Lung (tissue), 12 donors: Measurements from ENCODE around the gene NEURL1B. TPM values are rescaled to one million over a fixed set of nuclear protein-coding genes. Genes with fewer than 3 reads are reported as not detected.

Source experiments
- ATAC-seq: fragments of 200-7000 bp; cut with Tn5 transposase; one replicate; pipeline ENCODE4 v1.9.1; 2020; ENCODE audit warnings: moderate number of reproducible peaks; ENCODE audit not compliant: insufficient read depth, low FRiP score
- DNase-seq, 3 donors: peaks; one replicate each; pipeline ENCODE4 v3.0.0-alpha.2; 2013 to 2017
- H3K27ac ChIP-seq, 2 donors: one replicate each; pipeline ENCODE4 v1.5.1; 2013; ENCODE audit warnings: mild to moderate bottlenecking in 2 of 2, moderate library complexity in 2 of 2, control low read depth in 1 of 2, inconsistent platforms in 1 of 2, low read depth in 1 of 2, low read length in 1 of 2
- H3K27me3 ChIP-seq, 3 donors: one replicate each; pipeline ENCODE4 v1.5.1; 2013; ENCODE audit warnings: low read length in 2 of 3; ENCODE audit not compliant: control insufficient read depth in 3 of 3, insufficient read depth in 3 of 3
- H3K36me3 ChIP-seq, 4 donors: one replicate each; pipeline ENCODE4 v1.5.1; 2013; ENCODE audit warnings: low read length in 4 of 4, mild to moderate bottlenecking in 1 of 4, moderate library complexity in 1 of 4; ENCODE audit not compliant: control insufficient read depth in 4 of 4, insufficient read depth in 4 of 4
- H3K4me1 ChIP-seq, 5 donors: one replicate each; pipeline ENCODE4 v1.5.1; 2013; ENCODE audit warnings: low read length in 5 of 5, mild to moderate bottlenecking in 2 of 5, moderate library complexity in 1 of 5; ENCODE audit not compliant: control insufficient read depth in 5 of 5, insufficient read depth in 5 of 5
- H3K4me3 ChIP-seq: one replicate; pipeline ENCODE4 v1.5.1; 2013; ENCODE audit warnings: mild to moderate bottlenecking, control low read depth, moderate library complexity
- H3K9ac ChIP-seq, 2 donors: one replicate each; pipeline ENCODE4 v1.5.1; 2013; ENCODE audit warnings: low read length in 2 of 2, control low read depth in 1 of 2; ENCODE audit not compliant: insufficient read depth in 1 of 2
- H3K9me3 ChIP-seq, 4 donors: one replicate each; pipeline ENCODE4 v1.5.1; 2013; ENCODE audit warnings: low read length in 3 of 4, mild to moderate bottlenecking in 1 of 4, moderate library complexity in 1 of 4; ENCODE audit not compliant: control insufficient read depth in 4 of 4, insufficient read depth in 3 of 4
- WGBS, 2 donors: extraction: QIAGEN DNeasy Blood & Tissue Kit; methylation state at CpG; one replicate each; pipeline ENCODE4 v1.1.7; 2013; 5-methylcytosine and 5-hydroxymethylcytosine counted together
- polyA plus RNA-seq, 2 donors: library from polyadenylated mRNA; stranded (reverse); fragments of 200-250 nt; gene quantifications; one replicate each; pipeline ENCODE4 v1.2.1, GENCODE V29; 2013
- total RNA-seq, 2 donors: library from RNA; depleted of rRNA in 1 of 2; stranded (reverse); fragments of >200 nt in 1 of 2; gene quantifications; one replicate each; pipeline ENCODE4 v1.2.1, GENCODE V29; 2014 to 2021
- TF ChIP-seq, protein P1 (sequence below): IDR thresholded peaks from 2 replicates; pipeline ENCODE4 v1.5.1; 2012; ENCODE audit warnings: mild to moderate bottlenecking; ENCODE audit errors: control extremely low read depth, extremely low read depth
- donor health status: control.
- donor health status: control.
- donor health status: Bipolar disorder and iron deficiency.
- donor health status: healthy.
- donor health status: DM: yes; HTN: yes; CAD: no.

NEURL1B gene
- total and polyA plus RNA-seq, 4 donors, result 5.1 to 26.4 (median 11.8) TPM

DNA sequence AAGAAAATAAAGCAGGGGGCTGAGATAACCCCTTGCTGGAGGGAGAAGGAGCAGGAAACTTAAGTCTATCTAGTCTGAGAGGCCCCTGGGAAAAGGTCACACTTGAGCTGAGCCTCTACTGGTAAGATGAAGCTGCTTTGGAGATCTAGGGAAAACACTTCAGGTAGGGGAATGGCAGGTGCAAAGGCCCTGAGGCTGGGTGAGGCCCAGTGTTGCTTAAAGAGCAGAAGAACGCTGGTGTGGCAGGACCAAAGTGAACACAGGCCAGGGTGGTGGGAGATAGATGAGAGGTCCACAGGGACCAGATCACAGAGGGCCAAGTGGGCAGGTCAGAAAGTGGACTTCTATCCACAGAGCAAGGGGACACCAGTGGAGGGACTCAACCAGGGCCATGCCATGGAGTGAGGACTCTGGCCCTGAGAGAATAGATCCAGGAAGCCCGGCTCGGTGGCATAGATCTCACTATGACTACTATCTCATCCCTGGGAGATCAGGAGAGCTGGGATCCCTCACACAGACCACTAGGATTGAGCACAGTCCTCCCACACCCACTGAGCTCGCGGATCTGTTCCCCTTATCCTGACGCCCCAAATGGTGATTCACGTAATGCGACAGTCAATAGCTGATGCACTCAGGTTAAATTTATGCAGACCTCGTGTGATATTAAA is 17.6 kb upstream of the NEURL1B start:
- no peak overlapping the region for H3K4me3 ChIP-seq
- H3K27me3 ChIP-seq, result no peaks in the 10 kb centered on the region
- ATAC-seq, result no peak
- H3K4me1 ChIP-seq, result peaks cover 0 to 7% (median 0%) of the 10 kb centered on the region in 5 donors
- DNase-seq, result no peak
- TF ChIP-seq, protein P1, sequence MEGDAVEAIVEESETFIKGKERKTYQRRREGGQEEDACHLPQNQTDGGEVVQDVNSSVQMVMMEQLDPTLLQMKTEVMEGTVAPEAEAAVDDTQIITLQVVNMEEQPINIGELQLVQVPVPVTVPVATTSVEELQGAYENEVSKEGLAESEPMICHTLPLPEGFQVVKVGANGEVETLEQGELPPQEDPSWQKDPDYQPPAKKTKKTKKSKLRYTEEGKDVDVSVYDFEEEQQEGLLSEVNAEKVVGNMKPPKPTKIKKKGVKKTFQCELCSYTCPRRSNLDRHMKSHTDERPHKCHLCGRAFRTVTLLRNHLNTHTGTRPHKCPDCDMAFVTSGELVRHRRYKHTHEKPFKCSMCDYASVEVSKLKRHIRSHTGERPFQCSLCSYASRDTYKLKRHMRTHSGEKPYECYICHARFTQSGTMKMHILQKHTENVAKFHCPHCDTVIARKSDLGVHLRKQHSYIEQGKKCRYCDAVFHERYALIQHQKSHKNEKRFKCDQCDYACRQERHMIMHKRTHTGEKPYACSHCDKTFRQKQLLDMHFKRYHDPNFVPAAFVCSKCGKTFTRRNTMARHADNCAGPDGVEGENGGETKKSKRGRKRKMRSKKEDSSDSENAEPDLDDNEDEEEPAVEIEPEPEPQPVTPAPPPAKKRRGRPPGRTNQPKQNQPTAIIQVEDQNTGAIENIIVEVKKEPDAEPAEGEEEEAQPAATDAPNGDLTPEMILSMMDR, result no peak
- WGBS, 2 donors, result 94% methylated on average over 9 of the region's 9 CpGs
- H3K27ac ChIP-seq, result no peak overlapping the region
- H3K9me3 ChIP-seq, result no peaks in the 10 kb centered on the region
- H3K36me3 ChIP-seq, result no peaks in the 10 kb centered on the region
- no peak overlapping the region for H3K9ac ChIP-seq

DNA sequence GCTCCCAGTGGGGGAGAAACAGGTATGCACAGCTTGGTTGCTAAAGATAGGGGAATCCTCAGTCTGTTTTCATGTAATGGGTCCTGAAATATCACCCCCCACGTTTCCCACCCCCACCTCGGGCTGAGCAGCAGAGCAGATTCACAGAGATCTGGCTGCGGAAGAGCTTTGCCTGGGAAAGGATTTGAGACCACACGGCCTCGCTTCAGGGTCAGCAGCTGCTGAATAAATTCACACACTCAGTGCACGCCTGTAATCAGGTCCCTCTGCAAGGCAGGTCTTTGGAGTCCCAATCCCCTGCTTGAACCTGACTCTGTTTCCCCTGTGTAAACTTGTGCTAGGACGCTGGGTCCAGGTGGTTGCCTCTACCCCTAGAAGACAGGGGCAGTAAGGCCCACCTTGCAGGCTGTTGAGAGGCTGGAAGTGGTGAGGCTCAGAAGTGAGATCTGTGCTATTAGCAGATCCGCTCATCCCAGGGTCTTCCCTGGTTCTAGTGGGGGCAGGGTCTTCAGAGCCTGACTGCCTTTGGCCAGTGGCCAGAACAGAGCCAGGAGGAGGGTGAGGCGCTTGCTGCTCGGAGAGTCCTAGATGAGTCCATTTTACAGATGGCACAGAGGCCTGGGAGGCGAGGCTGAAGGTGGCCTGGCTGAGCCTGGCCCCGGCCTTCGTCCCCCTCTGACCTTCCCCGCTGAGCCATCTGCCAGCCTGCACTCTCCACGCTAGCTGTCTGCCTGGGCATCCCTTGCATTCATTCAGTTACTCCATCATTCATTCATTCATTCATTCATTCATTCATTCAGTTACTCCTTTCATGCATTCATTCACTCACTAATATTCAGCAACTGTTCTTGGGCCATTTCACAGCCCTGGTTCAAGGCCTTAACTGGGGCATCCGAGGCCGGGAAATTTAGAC is 16.7 kb upstream of the NEURL1B start:
- H3K9ac ChIP-seq, result no peak overlapping the region
- WGBS, 2 donors, result 89 to 91% methylated on average over 17 of the region's 17 CpGs
- no peaks in the 10 kb centered on the region for H3K36me3 ChIP-seq
- peaks cover 0 to 7% (median 0%) of the 10 kb centered on the region in 5 donors for H3K4me1 ChIP-seq
- no peaks in the 10 kb centered on the region for H3K27me3 ChIP-seq
- TF ChIP-seq, protein P1, result no peak
- no peak for ATAC-seq
- no peaks in the 10 kb centered on the region for H3K9me3 ChIP-seq
- no peak for DNase-seq
- no peak overlapping the region for H3K27ac ChIP-seq
- no peak overlapping the region for H3K4me3 ChIP-seq

DNA sequence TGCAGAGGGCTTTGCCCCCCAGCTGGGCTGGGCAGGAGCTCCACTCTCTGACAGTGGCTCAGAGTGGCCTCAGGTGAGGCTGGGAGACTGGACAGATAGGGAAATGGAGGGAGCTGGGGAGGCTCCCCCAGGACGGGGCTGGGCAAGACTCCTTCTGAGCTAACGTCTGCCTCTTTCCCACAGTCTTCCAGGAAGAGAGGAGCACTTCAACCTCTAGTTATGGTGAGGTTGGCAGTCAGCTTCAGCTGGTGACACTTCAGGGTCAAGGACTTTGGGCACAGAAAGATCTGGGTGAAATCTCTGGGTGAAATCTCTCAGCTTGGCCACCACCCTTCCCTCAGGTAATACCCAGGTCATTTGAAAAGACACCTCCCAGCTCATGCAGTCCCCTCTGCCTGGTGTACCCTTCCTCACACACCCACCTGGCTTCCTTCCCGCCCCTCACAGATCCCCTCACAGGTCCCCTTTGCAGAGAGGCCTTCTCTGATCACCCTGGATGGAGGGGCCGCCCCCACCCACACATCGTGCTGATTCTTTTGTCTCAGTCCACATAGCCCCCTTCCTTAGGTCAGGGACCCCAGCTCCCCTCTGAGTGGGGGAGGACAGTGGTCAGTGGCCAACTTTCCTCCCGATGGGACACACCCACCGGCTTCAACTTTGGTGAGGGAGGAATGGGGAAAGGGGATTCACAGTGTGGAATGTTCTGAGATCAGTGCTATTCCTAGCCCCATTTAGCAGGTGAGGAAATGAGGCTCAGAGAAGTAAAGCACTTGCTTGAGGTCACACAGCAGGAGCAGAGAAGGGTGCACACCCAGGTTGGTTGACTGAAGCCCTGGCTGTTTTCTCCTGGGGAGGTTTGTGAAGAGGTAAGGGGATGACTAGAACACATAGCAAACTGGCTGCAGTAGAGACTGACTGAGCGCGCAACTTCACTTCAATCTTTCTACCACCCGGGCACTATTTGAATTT is 15.8 kb upstream of the NEURL1B start:
- no peaks in the 10 kb centered on the region for H3K27me3 ChIP-seq
- no peak overlapping the region for H3K9ac ChIP-seq
- 79 to 90% methylated on average over 10 of the region's 10 CpGs for whole genome bisulfite sequencing, 2 donors
- H3K9me3 ChIP-seq, result no peaks in the 10 kb centered on the region
- ATAC-seq, result no peak
- H3K4me3 ChIP-seq, result no peak overlapping the region
- H3K27ac ChIP-seq, result no peak overlapping the region
- TF ChIP-seq, protein P1, result no peak
- H3K4me1 ChIP-seq, result peaks cover 0 to 5% (median 0%) of the 10 kb centered on the region in 5 donors
- no peak for DNase-seq
- no peaks in the 10 kb centered on the region for H3K36me3 ChIP-seq
